Endometrium (tissue), 2 donors: ENCODE data around the gene ECE1.

Experiments used
- FAIRE-seq: peaks from 2 replicates; lab custom pipeline; 2012; peaks lifted over from hg19 to GRCh38; lab: Jason Lieb, UNC
- donor health status: control.
- donor health status: control.

ECE1 gene

DNA sequence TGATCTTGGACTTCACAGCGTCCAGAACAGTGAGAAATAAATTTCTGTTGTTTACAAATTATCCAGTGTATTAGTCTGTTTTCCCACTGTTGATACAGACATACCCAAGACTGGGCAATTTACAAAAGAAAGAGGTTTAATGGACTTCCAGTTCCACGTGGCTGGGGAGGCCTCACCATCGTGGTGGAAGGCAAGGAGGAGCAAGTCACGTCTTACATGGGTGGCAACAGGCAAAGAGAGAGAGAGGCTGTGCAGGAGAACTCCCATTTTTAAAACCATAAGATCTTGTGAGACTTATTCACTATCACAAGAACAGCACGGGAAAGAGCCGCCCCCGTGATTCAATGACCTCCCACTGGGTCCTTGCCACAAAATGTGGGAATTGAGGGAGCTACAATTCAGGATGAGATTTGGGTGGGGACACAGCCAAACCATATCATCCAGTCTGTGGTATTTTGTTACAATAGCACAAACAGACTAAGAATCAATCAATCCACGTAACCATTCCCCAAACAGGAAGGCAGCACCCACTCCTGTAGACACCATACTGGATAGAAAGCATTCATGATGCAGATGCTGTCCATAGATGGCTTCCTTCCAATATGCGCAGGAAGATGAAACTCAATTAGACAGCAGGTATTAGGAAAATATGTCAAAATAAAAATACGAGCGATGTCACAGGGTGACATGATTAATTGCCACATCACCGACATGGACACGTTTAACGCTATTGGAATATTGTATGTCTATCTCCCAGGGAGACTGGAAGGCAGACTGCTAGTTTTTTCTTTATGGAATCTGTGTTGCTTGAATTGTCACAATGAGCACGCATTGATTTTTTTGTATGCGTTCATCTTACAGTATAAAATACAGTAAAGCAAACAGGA is 22.8 kb downstream of the ECE1 start:
- FAIRE-seq: no peak

DNA sequence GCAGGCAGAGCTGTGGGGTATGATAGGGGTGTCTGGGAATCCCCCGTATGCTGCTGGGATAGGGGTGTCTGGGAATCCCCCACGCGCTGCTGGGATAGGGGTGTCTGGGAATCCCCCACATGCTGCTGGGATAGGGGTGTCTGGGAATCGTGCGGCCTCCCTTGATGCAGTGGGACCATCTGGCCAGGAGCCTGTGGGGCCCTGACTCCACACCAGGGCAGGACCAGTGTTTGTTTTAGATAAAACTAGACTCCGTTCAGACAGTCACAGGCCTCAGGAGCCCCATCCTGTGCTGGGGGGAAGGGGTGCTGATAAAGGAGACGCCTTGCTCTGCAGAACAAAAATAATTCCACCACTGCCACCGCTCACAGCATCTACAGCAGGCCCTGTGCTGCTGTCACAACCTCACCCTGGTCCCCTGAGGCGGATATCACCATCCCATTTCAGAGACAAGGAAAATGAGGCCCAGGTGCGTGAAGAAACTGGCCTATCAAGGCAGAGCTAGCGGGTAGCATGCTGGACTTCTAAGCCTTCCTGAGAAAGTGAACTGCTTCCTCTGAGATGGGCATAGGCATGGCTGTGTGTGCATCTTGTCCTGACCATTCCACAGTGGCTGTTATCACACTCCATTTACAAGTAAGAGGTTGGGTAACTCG is 24.0 kb downstream of the ECE1 start:
- no peak for FAIRE-seq

DNA sequence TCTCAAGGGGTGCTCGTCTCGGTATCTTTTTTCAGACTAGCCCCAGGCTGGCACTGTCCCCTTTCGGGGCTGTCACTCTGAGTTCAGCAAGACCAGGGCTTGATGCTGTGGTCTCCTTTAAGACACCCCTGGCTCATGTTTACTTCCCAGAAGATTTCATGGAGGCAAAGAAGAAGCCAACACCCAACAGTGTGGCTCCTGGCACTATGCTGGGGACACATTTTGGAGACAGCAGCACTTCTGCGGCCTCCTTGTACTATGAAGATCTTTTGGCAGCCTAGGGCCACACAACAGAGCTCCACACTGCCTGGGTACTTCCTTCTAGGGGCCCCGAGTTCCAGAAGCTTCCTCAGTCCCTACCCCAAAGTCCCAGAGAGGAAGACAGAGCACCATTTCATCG is 24.6 kb downstream of the ECE1 start:
- no peak for FAIRE-seq

DNA sequence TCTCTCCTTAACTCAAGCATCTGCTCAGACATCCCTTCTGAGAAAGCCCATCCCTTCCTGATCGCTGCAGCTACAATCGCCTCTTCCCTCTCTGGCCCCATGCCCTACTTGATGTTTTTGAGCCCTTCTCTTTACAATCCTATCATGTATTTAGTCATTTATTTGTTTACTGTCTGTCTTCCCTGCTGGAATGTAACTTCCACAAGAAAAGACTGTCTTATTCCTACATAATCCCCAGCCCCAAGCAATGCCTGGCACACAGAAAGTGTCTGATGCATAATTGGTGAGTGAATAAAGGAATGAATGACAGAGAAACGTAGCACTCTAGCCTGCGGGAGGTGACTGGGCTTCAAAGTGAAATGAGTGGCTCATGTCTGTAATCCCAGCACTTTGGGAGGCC is 25.4 kb downstream of the ECE1 start:
- no peak for FAIRE-seq

DNA sequence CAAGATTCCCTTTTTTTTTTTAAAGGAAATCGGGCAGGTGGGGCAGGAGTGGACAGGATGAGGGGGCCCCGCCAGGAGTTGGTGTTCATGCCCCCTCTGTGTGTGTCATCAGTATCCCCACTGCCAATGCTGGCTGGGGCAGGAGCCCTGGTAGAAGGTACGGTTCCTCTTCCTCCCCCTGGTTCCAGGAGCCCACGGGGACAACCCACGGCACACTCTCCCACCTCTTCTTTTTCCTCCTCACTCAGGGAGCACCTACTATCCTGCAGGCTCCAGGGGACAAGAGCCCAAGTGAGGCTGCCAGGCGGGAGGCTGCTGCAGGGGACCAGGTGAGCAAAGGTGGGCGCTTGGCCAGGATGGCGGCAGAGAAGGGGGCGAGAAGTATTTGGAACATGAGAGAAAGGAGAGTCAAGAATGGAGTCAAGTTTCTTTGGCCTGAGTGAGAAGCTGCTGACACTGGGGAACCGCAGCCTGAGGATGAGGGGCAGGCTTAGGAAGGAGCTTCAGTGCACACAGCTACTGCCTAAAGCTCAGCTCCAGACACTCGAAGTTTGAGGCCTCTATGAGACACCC is 26.5 kb downstream of the ECE1 start:
- no peak for FAIRE-seq

DNA sequence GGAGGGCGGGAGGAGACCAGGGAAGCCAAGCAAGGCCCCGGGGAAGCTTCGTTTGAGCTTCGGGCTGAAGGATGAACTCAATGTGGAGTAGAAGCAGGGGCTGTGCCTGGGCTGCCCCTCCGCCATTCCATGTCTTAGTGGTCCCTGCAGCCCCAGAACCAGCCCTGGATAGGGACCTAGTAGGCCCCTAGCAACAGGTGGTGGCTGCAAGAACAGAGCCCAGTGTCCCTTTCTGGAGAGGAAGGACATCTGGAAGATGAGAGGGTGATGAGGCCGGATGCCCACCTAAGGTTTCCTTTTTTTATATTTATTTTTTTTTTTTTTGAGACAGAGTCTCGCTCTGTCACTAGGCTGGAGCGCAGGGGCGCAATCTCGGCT is 27.2 kb downstream of the ECE1 start:
- FAIRE-seq: no peak

DNA sequence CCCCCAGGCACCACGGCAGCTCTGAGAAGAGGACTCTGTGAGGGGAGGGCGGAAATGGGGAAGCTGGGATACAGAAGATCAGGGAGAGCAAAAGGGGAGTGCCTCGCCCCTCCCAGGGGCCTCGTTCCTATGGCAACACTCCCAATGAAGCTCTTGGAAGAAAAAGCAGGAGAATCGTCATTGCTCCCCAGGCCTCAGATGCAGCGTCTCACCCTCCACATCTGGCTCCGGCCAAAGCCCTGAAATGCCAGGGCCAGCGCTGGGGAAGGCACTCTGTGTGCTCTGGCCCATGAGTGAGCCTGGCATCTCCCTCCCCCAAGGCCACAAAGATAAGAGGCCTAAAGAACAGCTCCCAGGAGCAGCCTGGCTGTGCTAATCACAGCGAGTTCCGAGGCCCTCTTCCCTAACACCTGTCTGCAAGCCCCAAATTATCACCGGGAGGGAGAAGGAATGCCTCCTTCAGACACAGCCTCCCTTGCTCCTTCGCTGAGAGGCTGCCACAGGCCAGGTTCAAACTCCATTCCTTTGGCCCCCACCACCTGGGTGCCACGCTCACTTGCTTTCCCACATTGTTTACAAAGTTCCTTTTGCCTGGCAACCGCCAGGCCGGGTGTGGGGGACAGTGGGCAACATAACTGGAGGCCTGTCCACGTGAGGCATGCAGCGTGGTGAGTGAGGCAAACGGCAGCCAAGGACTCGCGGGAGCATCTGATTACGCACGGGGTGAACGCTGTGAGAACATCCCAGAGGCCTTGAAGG is 27.8 kb downstream of the ECE1 start:
- no peak for FAIRE-seq

DNA sequence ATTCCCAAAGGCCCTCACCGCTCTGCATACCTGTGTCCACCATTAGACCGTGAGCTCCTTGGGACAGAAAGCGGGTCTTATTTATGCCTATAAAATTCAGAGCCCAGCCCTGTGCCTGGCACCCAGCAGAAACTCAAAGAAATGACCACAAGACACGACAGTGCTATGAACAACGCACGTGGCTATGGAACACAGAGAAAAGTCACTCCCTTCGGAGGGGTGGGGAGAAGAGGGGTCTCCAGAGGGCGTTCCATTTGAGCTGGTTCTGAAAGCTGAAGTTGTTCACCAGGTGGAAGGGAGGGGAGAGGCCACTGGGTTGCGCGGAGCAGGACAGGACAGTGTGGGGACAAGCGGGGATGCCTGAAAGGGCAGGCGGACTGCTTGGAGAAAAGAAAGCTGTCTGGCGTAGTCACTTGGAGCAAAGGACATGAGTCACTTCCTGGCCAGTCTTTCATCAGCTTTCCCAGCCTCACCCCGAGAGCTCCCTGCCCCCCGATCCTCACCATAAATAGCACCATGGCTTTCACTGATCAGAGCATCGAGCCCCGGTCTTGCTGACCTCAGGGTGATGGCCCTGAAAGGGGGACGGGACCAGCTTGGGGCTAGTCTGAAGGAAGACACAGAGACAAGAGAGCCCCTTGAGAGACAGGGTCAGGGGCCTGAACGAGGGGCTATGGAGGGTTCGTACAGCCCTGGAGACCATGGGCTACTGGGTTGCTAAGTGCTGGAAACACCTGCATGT is 28.5 kb downstream of the ECE1 start:
- FAIRE-seq: no peak

DNA sequence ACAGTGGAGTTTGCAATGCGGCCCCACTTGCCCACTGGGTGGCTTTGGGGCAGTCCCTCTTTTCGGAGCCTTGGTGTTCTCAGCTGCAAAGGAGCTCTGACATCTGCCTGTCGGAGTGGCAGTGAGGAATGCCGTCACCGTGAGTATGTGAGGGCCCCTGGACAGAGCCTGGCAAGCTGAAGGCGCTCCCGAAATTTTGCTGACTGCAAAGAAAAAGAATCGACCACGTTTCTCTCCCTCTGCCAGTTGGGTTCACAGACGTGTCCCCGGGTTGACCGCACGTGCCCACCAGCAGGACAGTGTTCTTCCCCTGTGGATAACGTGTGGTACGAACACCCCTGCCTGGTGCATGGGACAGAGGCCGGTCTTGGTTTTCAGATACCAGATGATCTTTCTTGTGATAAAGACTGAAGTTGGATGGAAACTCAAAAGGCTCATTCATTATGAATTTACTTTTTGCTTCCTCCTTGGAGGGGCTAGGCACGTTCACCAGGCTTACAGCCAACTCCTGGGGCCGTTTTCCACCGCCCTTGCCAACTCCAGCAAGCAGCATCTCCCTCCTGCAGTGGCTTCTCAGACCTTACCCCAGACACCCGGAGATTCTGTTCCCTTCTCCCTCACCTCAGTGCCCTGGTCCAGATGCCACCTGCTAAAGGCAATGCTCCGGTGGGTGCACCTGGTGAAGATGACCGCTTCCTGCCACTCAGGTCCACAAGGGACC is 29.7 kb downstream of the ECE1 start:
- FAIRE-seq: no peak

DNA sequence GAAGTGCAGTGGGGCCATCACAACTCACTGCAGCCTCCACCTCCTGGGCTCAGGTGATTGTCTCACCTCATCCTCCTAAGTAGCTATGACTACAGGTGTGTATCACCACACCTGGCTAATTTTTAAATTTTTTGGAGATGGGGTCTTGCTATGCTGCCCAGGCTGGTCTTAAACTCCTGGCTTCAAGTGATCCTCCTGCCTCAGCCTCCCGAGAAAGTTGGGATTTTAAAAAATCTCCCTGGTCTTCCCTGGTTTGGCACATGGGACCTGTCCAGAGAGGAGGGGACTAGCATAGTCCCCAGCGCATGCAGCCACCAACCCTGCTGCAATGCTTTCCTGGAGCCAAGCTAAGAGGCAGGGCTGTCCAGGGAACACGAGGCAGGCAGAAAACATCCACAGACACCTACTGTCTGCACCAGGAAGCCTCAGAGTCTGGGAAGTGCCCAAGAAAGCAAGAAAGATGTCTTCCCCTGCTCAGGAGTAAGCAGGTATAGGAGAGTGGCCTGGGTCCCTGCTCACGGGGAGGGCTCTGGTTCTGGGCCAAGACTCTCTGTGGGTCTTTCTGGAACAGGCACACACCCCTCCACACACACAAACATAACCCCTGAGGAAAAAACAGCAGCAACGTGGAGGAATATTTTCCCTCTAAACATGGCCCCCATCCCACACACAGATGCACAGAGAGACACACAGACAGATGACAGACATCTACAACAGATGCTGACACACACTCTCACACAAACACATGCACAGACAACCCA is 30.8 kb downstream of the ECE1 start:
- no peak for FAIRE-seq

DNA sequence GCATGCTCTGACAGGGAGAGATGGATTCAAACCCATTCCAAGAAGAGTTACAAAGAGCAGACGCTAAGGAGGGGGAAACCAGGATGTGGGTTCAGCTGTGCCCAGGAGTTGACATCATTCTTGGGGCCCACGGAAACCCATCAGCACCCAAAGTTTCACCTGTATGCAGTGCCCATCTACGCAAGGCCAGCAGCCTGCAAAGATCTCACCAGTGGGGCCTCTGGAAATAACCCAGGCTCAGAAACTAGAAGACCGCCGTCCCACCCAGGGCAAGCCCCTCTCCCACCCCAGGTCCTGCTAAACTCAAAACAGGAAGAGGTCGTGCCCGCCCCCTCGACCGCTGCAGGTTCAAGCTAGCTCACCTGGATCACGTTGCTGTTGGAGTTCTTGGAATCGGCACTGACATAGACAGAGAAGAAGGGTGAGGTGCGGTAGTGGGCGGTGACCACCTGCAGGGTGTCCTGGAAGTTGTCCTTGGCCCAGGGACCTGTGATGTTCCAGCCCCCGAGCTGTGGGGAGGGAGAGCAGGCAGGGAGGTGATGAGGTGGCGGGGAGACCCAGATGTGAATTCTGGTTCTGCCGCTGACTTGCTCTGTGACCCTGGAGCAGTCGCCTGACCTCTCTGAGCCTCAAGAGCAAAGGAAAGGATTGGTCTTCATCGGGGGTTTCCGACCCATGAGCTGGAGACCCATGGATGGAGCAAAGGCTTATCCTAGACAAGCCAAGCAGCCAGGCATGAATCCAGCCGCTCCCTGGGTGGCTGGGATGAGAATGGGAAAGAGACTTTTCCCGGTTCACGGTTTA is 31.7 kb downstream of the ECE1 start:
- no peak for FAIRE-seq

DNA sequence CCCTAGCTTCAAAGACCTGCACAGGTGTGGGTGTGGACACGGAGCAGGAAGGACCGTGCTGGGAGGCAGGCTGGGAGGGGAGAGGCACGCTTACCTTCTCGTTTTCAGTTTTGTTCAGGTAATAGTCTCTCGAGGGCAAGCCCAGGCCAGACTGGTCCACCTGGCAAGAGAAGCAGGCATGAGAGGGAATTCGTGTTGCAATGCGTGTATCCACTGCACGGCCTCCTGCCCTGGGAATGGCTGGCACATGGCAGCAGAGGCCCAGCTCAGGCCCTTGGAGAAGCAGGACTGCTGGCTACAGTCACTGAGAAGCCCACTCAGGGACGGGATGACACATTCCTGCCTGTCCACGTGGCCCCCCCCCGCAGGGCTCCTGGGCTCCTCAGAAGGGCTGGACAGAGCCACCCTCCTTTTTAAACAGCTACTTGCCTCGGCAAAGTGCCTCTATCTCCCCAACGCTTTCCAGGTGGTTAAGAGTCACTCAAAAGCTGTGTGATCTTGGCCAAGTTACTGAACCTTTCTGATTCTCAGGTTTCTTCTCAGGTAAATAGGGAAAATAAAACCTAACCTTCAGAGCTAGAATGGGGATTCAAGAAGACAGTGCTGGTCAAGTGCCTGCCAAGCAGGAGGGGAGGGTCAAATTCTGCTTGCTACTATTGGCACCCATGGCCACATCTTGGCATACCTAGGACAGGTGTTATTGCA is 32.7 kb downstream of the ECE1 start:
- FAIRE-seq: no peak

DNA sequence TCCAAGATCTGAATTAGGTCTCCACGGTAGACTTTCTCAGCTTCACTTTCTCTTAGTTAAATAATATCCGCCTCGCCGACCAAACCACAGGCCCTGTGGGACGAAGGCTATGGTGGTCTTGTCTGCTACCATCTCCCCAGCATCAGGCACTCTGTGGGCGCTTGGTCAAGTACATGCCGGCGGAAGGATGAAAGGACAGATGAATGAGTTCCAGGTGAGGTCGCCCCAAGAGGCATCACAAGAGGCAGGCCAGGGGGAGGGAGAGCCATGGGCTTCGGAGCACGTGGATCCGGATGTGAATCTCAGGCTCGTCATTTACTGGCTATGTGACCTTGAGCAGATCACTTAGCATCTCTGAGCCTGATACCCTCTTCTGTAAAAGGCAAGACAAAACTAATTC is 33.5 kb downstream of the ECE1 start:
- FAIRE-seq: no peak

DNA sequence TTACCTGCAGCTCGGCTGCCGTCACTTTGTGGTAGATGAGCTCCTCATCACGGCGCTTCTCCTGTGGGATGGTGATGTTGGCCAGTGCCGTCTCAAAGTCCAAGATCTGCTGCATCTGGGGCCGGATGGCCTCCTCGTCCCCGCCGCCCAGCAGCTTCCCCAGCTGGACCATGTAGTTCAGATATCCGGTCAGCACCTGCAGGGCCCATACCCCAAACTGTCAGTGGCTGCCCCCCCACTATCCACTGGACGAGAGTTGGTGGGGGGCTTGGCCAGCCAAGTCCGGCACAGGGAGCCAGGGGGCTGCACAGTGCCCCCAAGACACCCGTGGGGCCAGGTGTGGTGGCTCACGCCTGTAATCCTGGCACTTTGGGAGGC is 34.3 kb downstream of the ECE1 start:
- FAIRE-seq: no peak

DNA sequence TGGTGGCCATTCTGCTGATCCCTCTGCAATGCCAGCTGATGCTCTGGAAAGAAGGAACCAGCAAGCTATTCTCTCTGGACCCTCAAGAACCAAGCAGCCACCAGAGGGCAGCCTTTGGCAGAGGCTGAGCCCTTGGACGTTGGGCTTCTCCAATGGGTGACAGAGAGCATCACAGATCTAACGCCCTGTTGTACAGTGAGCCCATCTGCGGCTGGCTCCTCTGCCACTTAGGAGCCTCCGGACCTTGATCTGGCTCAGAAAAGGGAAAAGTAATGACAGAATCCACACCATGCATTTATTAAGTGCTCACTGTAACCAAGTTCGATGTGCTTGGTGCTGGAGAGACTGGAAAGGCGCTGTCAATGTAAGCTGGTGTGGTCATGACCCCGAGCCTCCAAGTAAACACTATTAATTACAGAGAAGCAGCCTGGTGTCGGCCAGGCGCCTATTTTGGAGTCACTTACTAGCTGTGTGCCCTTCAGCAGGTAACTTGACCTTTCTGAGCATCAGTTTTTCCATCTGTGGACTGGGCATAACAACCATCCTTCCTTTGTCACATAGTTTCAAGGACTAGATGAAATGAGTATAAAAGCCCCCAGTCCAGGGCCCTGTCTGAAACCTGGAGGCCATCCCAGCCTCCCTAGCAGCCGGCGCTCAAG is 34.9 kb downstream of the ECE1 start:
- peak; percentile 31 for FAIRE-seq

DNA sequence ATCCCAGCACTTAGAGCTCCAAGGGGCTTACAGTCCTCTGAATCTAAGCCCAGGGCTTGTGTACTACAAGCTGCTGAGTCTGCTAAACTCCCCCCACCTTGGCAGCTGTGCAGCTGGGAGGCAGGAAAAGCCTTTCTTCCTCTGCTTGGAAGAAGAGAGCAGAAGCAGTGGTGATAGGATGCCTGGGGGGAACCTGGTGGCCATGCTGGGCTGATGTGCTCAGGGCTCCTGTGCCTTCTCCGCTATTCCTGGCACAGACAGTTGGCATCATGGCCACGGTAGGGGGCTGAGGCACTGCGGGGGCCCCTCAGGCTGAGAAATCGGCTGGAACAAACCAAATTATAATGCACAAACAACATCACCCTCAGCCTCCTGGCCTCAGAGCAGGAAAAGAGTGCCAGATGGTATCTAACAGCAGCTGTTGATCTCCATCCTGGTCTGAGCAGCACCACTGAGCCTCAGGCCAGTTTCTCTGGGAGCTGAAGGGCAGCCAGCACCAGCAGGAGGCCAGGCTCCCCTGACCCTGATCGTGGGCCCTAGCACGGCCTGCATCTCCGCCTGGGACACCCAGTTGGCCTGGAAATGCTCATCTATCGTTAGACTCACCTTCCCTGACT is 35.8 kb downstream of the ECE1 start:
- no peak for FAIRE-seq

DNA sequence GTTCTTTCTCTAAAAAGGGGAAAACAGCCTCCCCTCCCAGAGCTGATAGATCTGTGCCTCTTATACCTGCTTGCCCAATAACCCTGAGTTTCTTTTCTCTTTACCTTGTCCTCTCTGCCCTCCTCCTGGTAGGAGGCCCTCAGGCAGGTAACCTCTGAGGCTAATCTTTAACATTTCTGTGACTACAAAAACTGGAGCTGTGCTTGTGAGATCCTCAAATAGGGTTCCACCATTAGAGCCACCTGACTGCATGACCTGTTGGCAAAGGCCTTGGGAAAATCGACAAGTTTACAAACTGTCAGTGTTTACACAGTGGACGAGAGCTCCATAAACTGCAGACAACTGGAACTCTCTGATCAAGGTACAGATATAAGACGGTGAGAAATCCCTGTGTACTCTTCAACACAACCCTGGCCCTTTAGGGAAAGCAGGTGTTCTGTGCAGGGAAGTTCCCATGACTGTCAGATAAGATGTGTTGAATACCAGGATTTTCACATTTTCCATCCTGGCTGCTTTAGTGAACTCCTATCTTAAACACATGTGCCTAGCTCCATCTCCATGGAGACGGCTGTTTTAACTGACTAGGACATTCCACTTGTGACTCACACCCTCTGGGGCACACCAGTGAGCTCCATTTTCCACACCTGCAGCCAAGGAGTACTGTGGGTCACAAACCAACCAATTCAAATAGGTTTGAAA is 38.3 kb downstream of the ECE1 start:
- FAIRE-seq: no peak
